WTC11 (cell line): Measurements from ENCODE around the gene GPR161. TPM values are rescaled to one million over a fixed set of nuclear protein-coding genes. Genes with fewer than 3 reads are reported as not detected.

ENCODE experiments used
- ATAC-seq: fragments of 200-7000 bp; cut with Tn5 transposase; 2 replicates; pipeline ENCODE4 v1.10.0; 2021; ENCODE audit warnings: mild to moderate bottlenecking, moderate library complexity
- CTCF ChIA-PET: fragments of 300-600 bp; sonication (Branson Sonifier 250); formaldehyde crosslinking; loops from one replicate; lab custom pipeline; 2021; ENCODE audit warnings: antibody characterized with exemption; lab: Charles Lee
- POLR2A ChIA-PET: fragments of 350-600 bp; sonication (Branson Sonifier 250); formaldehyde crosslinking; loops from one replicate; lab custom pipeline; 2021; ENCODE audit warnings: antibody characterized with exemption; lab: Charles Lee
- DNase-seq: peaks from one replicate; pipeline ENCODE4 v3.0.0; 2021; ENCODE audit warnings: low spot score
- H3K27ac Mint-ChIP-seq: 2 replicates; pipeline ENCODE4 v1.8.0; 2021; ENCODE audit warnings: mixed read lengths
- H3K27me3 Mint-ChIP-seq: 2 replicates; pipeline ENCODE4 v1.8.0; 2021; ENCODE audit warnings: low read depth, mild to moderate bottlenecking, moderate library complexity, mixed read lengths
- H3K36me3 Mint-ChIP-seq: 2 replicates; pipeline ENCODE4 v1.8.0; 2021; ENCODE audit warnings: mixed read lengths
- H3K4me1 Mint-ChIP-seq: 2 replicates; pipeline ENCODE4 v1.8.0; 2022; ENCODE audit warnings: mixed read lengths
- H3K4me3 Mint-ChIP-seq: 2 replicates; pipeline ENCODE4 v1.8.0; 2021; ENCODE audit warnings: mild to moderate bottlenecking, moderate library complexity, mixed read lengths
- H3K9me3 Mint-ChIP-seq: 2 replicates; pipeline ENCODE4 v1.8.0; 2021; ENCODE audit warnings: mixed read lengths
- ERG ChIP-seq: fragments of 250-450 bp; sonication (Bioruptor Pico); IDR thresholded peaks from 2 replicates; pipeline ENCODE4 v1.8.0; 2021; ENCODE audit warnings: mild to moderate bottlenecking
- GRHL2 ChIP-seq: fragments of 250-450 bp; sonication (Bioruptor Pico); IDR thresholded peaks from 2 replicates; pipeline ENCODE4 v1.8.0; 2022; ENCODE audit warnings: mild to moderate bottlenecking, moderate library complexity; ENCODE audit not compliant: insufficient replicate concordance, severe bottlenecking
- IRF2 ChIP-seq: sonication (generic); formaldehyde crosslinking; IDR thresholded peaks from 2 replicates; pipeline ENCODE4 v1.8.0; 2022; ENCODE audit warnings: low read depth, missing genetic modification reagents, borderline replicate concordance
- JUN ChIP-seq: sonication (generic); formaldehyde crosslinking; IDR thresholded peaks from 2 replicates; pipeline ENCODE4 v1.8.0; 2023; ENCODE audit warnings: mild to moderate bottlenecking, missing genetic modification reagents
- MLX ChIP-seq: sonication (generic); formaldehyde crosslinking; IDR thresholded peaks from 2 replicates; pipeline ENCODE4 v1.8.1; 2023; ENCODE audit warnings: mild to moderate bottlenecking, missing genetic modification reagents, moderate library complexity
- NFATC4 ChIP-seq: fragments of 250-450 bp; sonication (Bioruptor Pico); IDR thresholded peaks from 2 replicates; pipeline ENCODE4 v1.9.0; 2021; ENCODE audit warnings: mild to moderate bottlenecking
- NFE2L1 ChIP-seq: sonication (generic); formaldehyde crosslinking; IDR thresholded peaks from 2 replicates; pipeline ENCODE4 v1.8.1; 2023; ENCODE audit warnings: missing genetic modification reagents
- RORB ChIP-seq: fragments of 250-450 bp; sonication (Bioruptor Pico); IDR thresholded peaks from 2 replicates; pipeline ENCODE4 v1.9.0; 2021; ENCODE audit warnings: mild to moderate bottlenecking
- TEAD4 ChIP-seq: sonication (generic); formaldehyde crosslinking; IDR thresholded peaks from 2 replicates; pipeline ENCODE4 v1.8.0; 2022; ENCODE audit warnings: mild to moderate bottlenecking, missing genetic modification reagents
- USF2 ChIP-seq: sonication (generic); formaldehyde crosslinking; IDR thresholded peaks from 2 replicates; pipeline ENCODE4 v1.8.1; 2023; ENCODE audit warnings: mild to moderate bottlenecking, missing genetic modification reagents, moderate library complexity
- ZNF121 ChIP-seq: sonication (generic); formaldehyde crosslinking; IDR thresholded peaks from 2 replicates; pipeline ENCODE4 v1.8.0; 2023; ENCODE audit warnings: missing genetic modification reagents
- ZSCAN18 ChIP-seq: fragments of 250-450 bp; sonication (Bioruptor Pico); IDR thresholded peaks from 2 replicates; pipeline ENCODE4 v2.1.2; 2022; ENCODE audit warnings: mild to moderate bottlenecking, moderate library complexity
- total RNA-seq: library from RNA; stranded (reverse); gene quantifications from 3 replicates; pipeline ENCODE4 v1.2.3, GENCODE V29; 2021
- TF ChIP-seq, protein P1 (sequence below): fragments of 250-450 bp; sonication (Bioruptor Pico); IDR thresholded peaks from 2 replicates; pipeline ENCODE4 v1.9.0; 2021; ENCODE audit warnings: moderate library complexity, mild to moderate bottlenecking, inconsistent platforms, borderline replicate concordance
- TF ChIP-seq, protein P2 (sequence below): sonication (generic); formaldehyde crosslinking; IDR thresholded peaks from 2 replicates; pipeline ENCODE4 v1.8.1; 2022; ENCODE audit warnings: mild to moderate bottlenecking, moderate library complexity, missing genetic modification reagents
- TF ChIP-seq, protein P3 (sequence below): fragments of 200-600 bp; IDR thresholded peaks from 2 replicates; pipeline ENCODE4 v1.8.0; 2022; ENCODE audit warnings: antibody characterized with exemption
- TF ChIP-seq, protein P4 (sequence below): sonication (generic); formaldehyde crosslinking; conservative IDR thresholded peaks from 2 replicates; pipeline ENCODE4 v1.8.1; 2023; ENCODE audit warnings: mild to moderate bottlenecking, low read depth, missing genetic modification reagents, moderate library complexity

Gene GPR161
- total RNA-seq, 1 experiment from 2014 or later = 11.6 TPM

DNA sequence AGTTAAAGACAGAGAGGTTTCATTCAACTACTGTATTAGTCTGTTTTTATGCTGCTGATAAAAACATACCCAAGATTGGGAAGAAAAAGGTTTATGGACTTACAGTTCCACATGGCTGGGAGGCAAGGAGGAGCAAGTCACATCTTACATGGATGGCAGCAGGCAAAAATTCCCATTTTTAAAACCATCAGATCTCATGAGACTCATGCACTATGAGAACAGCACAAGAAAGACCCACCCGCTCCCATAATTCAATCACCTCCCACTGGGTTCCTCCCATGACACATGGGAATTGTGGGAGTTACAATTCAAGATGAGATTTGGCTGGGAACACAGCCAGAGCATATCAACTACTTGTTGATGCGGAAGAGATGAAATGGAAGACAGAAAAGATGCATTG lies 9.2 kb downstream of the GPR161 start (continued):
- TF ChIP-seq NFE2L1 (CRISPR knock-in tag) (no peak), ERG (CRISPR knock-in tag) (no peak), NFATC4 (CRISPR knock-in tag) (no peak), GRHL2 (CRISPR knock-in tag) (no peak), IRF2 (CRISPR knock-in tag) (no peak), RORB (CRISPR knock-in tag) (no peak)
- TF ChIP-seq, protein P1, sequence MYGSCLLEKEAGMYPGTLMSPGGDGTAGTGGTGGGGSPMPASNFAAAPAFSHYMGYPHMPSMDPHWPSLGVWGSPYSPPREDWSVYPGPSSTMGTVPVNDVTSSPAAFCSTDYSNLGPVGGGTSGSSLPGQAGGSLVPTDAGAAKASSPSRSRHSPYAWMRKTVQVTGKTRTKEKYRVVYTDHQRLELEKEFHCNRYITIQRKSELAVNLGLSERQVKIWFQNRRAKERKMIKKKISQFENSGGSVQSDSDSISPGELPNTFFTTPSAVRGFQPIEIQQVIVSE (CRISPR knock-in tag) = no peak
- TF ChIP-seq, protein P2, sequence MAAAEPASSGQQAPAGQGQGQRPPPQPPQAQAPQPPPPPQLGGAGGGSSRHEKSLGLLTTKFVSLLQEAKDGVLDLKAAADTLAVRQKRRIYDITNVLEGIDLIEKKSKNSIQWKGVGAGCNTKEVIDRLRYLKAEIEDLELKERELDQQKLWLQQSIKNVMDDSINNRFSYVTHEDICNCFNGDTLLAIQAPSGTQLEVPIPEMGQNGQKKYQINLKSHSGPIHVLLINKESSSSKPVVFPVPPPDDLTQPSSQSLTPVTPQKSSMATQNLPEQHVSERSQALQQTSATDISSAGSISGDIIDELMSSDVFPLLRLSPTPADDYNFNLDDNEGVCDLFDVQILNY (CRISPR knock-in tag) = no peak

- peaks cover 33% of the 10 kb centered on the region for H3K36me3 Mint-ChIP-seq
- TF ChIP-seq ZNF121 (CRISPR knock-in tag) = no peak
- TF ChIP-seq USF2 (CRISPR knock-in tag) = no peak
- TF ChIP-seq TEAD4 (CRISPR knock-in tag) = no peak
- TF ChIP-seq, protein P3, sequence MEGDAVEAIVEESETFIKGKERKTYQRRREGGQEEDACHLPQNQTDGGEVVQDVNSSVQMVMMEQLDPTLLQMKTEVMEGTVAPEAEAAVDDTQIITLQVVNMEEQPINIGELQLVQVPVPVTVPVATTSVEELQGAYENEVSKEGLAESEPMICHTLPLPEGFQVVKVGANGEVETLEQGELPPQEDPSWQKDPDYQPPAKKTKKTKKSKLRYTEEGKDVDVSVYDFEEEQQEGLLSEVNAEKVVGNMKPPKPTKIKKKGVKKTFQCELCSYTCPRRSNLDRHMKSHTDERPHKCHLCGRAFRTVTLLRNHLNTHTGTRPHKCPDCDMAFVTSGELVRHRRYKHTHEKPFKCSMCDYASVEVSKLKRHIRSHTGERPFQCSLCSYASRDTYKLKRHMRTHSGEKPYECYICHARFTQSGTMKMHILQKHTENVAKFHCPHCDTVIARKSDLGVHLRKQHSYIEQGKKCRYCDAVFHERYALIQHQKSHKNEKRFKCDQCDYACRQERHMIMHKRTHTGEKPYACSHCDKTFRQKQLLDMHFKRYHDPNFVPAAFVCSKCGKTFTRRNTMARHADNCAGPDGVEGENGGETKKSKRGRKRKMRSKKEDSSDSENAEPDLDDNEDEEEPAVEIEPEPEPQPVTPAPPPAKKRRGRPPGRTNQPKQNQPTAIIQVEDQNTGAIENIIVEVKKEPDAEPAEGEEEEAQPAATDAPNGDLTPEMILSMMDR = no peak
- TF ChIP-seq ZSCAN18 (CRISPR knock-in tag) = no peak
- no peak for TF ChIP-seq MLX
- TF ChIP-seq IRF2 (CRISPR knock-in tag) = no peak
- TF ChIP-seq, protein P4, sequence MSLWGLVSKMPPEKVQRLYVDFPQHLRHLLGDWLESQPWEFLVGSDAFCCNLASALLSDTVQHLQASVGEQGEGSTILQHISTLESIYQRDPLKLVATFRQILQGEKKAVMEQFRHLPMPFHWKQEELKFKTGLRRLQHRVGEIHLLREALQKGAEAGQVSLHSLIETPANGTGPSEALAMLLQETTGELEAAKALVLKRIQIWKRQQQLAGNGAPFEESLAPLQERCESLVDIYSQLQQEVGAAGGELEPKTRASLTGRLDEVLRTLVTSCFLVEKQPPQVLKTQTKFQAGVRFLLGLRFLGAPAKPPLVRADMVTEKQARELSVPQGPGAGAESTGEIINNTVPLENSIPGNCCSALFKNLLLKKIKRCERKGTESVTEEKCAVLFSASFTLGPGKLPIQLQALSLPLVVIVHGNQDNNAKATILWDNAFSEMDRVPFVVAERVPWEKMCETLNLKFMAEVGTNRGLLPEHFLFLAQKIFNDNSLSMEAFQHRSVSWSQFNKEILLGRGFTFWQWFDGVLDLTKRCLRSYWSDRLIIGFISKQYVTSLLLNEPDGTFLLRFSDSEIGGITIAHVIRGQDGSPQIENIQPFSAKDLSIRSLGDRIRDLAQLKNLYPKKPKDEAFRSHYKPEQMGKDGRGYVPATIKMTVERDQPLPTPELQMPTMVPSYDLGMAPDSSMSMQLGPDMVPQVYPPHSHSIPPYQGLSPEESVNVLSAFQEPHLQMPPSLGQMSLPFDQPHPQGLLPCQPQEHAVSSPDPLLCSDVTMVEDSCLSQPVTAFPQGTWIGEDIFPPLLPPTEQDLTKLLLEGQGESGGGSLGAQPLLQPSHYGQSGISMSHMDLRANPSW (CRISPR knock-in tag) = no peak
- no peak for TF ChIP-seq JUN (CRISPR knock-in tag)
- CTCF ChIA-PET = interaction anchor here (2.1 kb wide), 2 partner anchors 43 to 110 kb away, joined by 5 to 11 read pairs; no protein-coding TSS in a partner anchor
- POLR2A ChIA-PET = no interaction called here
- DNase-seq = no peak
- H3K27me3 Mint-ChIP-seq = no peaks in the 10 kb centered on the region
- H3K27ac Mint-ChIP-seq = no peak overlapping the region
- H3K9me3 Mint-ChIP-seq = peaks cover 19% of the 10 kb centered on the region
- no peaks in the 10 kb centered on the region for H3K4me1 Mint-ChIP-seq
- no peak overlapping the region for H3K4me3 Mint-ChIP-seq
- ATAC-seq = no peak
These were observed 11.7 kb downstream of the GPR161 start for GRCh38 chr1:168125051-168125450.
